Measurements from ENCODE around the gene GAA.

DNA sequence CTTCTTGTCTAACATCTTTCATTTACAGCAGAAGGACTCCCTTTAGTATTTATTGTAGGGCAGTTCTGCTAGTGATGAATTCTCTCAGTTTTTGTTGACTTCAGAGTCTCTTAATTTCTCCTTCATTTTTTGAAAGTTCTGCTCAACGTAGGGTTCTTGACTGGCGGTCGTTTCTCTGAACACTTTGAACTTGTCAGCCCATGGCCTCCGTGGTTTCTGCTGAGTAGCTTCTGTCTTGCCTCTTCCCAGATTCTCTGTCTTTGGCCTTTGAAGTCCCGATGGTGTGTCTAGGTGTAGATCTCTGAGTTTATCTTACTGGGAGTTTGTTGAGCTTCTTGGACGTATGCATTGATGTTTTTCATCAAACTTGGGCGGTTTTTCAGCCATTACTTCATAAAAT lies 13.4 kb downstream of the GAA start:
- TF ChIP-seq CTCF (IDR thresholded peaks at IDR 0.05) (no peak), POLR2AphosphoS5 (IDR thresholded peaks at IDR 0.05; ENCODE audit: low read depth, low read length) (no peak), SIN3A (IDR thresholded peaks at IDR 0.05; ENCODE audit: borderline replicate concordance, insufficient read depth, low read depth, low read length) (no peak)

All from Panc1 (cell line).